Measurements from ENCODE around the gene MAPK8IP2.

GRCh38 chr22:50600967-50601668 lies 525 bp downstream of the MAPK8IP2 start:
- no peak for TF ChIP-seq ZNF274 (IDR thresholded peaks at IDR 0.05; ENCODE audit: low read depth, low read length)
- no peak for TF ChIP-seq SUZ12 (IDR thresholded peaks at IDR 0.05; ENCODE audit: extremely low read depth, insufficient read depth, insufficient read length)
- TF ChIP-seq YY1 (IDR thresholded peaks at IDR 0.05; ENCODE audit: insufficient read depth, insufficient read length) = no peak
